Coronary artery (tissue), 2 donors: ENCODE results near the gene SIK2.

Experiments used
- DNase-seq: peaks from one replicate; pipeline ENCODE4 v3.0.0-alpha.2; 2017; ENCODE audit warnings: low spot score
- H3K27ac ChIP-seq, 2 donors: fragments of 200-600 bp; sonication (generic); one replicate each; pipeline ENCODE4 v1.5.1; 2016 to 2019
- H3K4me3 ChIP-seq: fragments of 200-600 bp; sonication (generic); 2 replicates; pipeline ENCODE4 v1.5.1; 2016; ENCODE audit warnings: mild to moderate bottlenecking, moderate library complexity
- TF ChIP-seq, protein P1 (sequence below): fragments of 200-600 bp; sonication (generic); IDR thresholded peaks from one replicate; pipeline ENCODE4 v1.5.1; 2019; ENCODE audit warnings: antibody characterized with exemption

The SIK2 gene

DNA sequence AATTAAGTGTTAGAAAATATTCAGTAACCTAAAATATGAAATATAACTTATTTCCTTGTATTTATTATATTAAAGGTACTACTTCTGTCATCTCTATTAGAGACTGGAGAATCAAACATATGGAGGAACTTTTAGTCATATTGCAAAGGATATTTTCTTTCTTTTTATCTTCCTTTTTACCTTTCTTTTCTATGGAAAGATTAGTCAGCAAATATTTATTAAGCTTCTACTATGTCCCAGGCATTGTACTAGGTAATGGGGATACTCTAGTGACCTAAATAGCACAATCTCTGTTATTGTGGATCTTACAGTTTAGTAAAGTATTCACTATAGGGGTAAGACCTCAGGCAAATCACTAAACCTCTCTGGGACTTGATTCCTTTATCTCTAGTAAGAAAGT lies 18.3 kb downstream of the SIK2 start:
- no peak overlapping the region for H3K4me3 ChIP-seq
- H3K27ac ChIP-seq = no peak overlapping the region
- TF ChIP-seq, protein P1, sequence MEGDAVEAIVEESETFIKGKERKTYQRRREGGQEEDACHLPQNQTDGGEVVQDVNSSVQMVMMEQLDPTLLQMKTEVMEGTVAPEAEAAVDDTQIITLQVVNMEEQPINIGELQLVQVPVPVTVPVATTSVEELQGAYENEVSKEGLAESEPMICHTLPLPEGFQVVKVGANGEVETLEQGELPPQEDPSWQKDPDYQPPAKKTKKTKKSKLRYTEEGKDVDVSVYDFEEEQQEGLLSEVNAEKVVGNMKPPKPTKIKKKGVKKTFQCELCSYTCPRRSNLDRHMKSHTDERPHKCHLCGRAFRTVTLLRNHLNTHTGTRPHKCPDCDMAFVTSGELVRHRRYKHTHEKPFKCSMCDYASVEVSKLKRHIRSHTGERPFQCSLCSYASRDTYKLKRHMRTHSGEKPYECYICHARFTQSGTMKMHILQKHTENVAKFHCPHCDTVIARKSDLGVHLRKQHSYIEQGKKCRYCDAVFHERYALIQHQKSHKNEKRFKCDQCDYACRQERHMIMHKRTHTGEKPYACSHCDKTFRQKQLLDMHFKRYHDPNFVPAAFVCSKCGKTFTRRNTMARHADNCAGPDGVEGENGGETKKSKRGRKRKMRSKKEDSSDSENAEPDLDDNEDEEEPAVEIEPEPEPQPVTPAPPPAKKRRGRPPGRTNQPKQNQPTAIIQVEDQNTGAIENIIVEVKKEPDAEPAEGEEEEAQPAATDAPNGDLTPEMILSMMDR = no peak
- DNase-seq = no peak

DNA sequence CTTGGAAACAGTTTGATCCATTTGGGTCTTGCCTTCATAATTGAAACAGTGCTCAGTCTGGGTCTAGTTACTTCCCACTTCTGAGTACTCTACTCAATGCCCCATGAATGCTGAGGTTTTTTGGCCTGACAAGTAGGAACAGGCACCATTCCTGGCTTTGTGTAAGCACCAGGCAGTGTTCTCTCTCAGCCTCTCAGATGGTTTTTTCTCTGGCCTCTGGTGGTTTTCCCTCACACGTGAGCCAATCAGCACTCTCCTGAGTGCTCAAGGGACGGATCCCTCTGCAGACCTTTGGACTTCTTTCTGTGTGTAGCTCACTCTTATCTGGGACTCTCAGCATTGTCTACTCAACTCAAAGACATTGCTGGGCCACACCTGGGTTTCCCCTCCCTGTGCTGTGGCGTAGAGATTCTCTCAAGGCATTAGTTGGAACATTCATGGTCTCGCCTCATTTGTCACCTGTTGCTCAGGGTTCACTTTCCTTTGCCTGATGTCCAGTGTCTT lies 21.3 kb downstream of the SIK2 start:
- Histone ChIP-seq H3K27ac (no peak overlapping the region), H3K4me3 (no peak overlapping the region)
- DNase-seq = no peak
- TF ChIP-seq, protein P1 = no peak

DNA sequence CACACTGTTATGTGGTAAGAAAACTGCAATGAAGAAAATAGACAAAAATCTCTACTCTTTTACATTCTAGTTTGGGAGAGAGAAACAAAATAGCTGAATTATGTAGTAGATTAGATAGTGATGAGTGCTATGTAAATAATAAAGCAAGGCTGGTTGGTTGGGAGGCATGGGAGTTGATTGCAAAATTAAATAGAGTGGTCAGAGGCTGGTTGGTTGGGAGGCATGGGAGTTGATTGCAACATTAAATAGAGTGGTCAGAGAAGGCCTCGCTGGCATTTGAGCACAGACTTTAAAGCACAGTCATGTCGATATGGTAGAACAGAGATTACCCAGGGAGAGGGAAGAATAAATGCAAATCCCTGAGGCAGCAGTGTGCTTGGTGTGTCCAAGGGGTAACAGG lies 22.4 kb downstream of the SIK2 start:
- TF ChIP-seq, protein P1 = no peak
- H3K4me3 ChIP-seq = no peak overlapping the region
- no peak for DNase-seq
- no peak overlapping the region for H3K27ac ChIP-seq

DNA sequence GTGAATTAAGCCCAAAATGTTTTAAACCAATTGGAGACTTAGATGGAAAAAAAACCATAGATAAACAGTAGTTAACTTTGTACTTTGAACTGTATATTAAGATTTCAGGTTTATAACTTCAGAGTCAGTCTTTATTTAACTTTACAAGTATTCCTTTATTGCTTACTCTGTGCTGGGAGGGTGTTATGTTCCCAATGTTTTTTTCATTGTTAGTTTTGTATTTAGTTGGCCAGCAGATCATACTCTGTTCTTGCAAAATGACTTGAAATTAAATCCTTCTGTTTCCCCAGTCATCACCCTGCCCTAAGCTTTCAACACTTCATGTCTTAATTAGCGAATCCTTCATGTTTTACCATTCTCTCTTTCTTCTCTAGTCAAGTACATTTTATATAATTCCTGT lies 25.3 kb downstream of the SIK2 start:
- Histone ChIP-seq H3K4me3 (no peak overlapping the region), H3K27ac (no peak overlapping the region)
- TF ChIP-seq, protein P1 = no peak
- DNase-seq = no peak

DNA sequence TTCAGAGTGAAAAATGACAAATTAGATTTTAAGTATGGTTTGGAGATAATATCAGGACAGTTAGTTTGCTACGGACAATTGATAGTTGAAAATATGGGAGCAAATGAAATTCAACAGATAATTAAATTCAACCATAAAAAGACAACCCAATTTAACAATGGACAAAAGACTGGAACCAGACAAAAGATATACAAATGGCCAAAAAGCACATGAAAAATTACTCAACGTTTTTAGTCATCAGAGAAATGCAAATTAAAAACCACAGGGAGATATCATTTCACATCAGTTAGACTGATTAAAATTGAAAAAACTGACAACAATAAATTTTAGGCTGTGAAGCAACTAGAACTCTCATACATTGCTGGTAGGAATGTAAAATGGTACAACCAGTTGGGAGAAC lies 27.2 kb downstream of the SIK2 start:
- no peak overlapping the region for H3K27ac ChIP-seq
- H3K4me3 ChIP-seq = no peak overlapping the region
- TF ChIP-seq, protein P1 = no peak
- DNase-seq = no peak

DNA sequence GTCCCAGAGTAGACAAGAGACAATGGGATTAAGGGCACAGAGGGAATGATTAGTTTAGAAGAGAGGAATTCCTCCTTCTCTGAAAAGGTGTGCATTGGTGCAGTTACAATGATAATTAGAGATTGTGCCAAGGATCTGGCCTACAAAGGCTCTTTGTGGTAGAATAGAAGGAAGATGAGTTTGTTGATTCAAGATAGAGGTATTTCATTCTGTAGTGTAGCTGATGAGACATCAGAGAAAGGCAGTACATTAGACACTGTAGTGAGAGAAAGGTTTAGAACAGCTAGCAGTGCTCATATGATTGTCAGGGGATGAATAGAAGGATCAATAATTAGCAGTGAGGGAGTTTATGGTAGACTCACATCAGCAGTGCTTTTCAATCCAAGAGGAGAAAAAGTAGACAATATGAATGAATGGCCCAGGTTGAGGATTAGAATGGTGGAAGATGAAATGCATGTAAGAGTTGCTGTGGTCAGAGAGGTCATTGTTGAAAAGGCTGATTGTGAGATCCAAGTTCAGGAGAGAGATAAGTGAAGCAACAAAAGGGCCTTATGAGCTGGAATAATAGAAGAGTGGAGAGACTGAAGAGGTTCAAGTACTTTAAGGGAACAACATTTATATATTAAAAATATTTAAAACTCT lies 28.9 kb downstream of the SIK2 start:
- Histone ChIP-seq H3K27ac (no peak overlapping the region), H3K4me3 (no peak overlapping the region)
- DNase-seq = no peak
- TF ChIP-seq, protein P1 = no peak

DNA sequence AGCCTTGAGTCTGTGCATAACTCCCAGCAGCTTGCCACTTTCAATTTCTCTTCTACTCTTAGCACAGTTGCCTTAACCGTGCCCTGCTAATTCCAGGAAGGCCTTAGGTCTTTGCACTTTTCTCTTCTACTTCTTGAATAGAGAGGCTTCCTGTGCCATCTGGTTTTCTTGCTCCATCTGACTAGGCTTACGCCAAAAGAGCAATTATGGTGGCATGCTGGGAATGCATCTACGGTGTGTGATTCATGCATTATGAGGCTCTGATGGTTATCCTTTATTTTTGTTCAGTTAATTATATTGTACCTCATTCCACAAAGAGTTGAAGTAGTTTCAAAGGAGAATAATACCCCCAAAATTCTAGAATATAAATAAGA lies 29.4 kb downstream of the SIK2 start:
- no peak overlapping the region for H3K4me3 ChIP-seq
- H3K27ac ChIP-seq = no peak overlapping the region
- TF ChIP-seq, protein P1 = no peak
- DNase-seq = no peak
